ENCODE data around the gene RPAP2. TPM values are rescaled to one million over a fixed set of nuclear protein-coding genes. Genes with fewer than 3 reads are reported as not detected.
"Not testable (repeated sequence)": the region's sequence is repeated elsewhere in the genome, so short reads cannot be mapped to it uniquely, and the experiment has no call there.

RPAP2 gene
- 18.4 and 18.5 TPM in 2 replicates for polyA plus RNA-seq (2011; rRNA removed)
- polyA plus RNA-seq (2012; cell fraction: cytosol; rRNA removed), result 3.2 and 3.6 TPM in 2 replicates
- 1.2 and 2.5 TPM in 2 replicates for polyA plus RNA-seq (2012; cell fraction: nucleus; rRNA removed)
- polyA plus RNA-seq (2017; fragmentation: RNase III; extraction: RNeasy Plus Mini Kit Qiagen cat#74134 plus additional on column Dnase treatment), result 5.8 to 6.6 TPM (median 6.3 TPM) in 3 replicates
- polyA minus RNA-seq (2011; rRNA and poly(A)+ RNA removed), result 3.6 and 3.8 TPM in 2 replicates

DNA sequence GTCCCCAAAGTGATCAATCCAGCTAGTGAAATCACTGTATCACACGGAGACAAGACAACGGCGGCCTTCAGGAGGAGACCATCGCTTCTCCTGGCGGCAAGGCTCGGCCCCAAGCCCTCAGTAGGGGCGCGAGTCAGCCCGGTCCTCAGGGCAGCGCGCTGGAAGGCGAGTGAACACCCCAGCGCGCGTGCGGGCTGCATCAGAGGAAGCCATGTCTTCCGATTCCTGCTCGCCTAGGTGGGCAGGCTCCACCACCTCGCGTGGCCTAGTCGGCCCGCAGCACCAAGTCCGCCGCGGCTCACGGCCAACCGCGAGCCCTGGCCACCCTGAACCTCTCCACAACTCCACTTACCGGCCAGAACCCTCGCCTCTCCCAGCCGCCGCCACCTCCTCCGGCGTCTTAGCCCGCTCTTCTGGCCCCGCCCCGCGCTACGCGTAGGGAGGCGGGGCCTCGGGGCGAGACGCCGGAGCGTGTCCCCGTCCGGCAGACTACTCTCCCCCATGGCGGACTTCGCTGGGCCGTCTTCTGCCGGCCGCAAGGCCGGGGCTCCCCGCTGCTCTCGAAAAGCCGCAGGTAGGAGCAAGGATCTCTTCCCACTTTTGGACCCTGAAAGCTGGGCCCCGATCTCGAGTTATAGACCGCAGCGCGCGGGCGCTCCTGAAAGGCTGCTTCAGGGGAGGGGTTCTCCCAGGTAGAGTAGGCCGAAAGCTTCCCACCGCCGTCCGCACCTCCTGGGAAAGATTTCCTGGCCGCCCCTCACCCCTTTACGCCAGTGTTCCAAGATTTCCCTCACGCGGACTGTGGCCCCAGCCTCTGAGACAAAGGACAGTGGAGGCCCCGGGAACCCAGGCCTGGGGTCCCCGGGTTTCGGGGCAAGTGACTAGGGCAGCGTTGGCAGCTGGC, at the start of gene RPAP2, which contains the start of gene GLMN:
Gene RPAP2, plus strand, starts transcription at position 487 of the 904 bp plus-strand sequence. Its CDS starts 15 bp downstream, at position 502.
Gene GLMN, minus strand, starts transcription at position 415 of the 904 bp plus-strand sequence. CDS start 988 bp downstream, outside the sequence.
- ChIA-PET CTCF (interaction anchor here (0.6 to 2.7 kb wide), 4 partner anchors 8 to 786 kb away, joined by 3 to 9 read pairs (median 5); no protein-coding TSS in a partner anchor), POLR2A (interaction anchor here (0.9 kb wide), 1 partner anchor 533 kb away, joined by 3 read pairs; the partner anchor contains the start of gene RPL5)
- H3K4me1 ChIP-seq, result peaks cover 13% of the 10 kb centered on the region; the same call in 1 of the 3 replicates
- FAIRE-seq, result no peak
- H3K9me3 ChIP-seq, result no peaks in the 10 kb centered on the region
- 6% methylated on average over 9 of the region's 76 CpGs for WGBS (ENCODE audit: missing lambda C conversion rate)
- H3K4me3 ChIP-seq, result peak within 1 kb of the TSS; percentile 90
- peak within 1 kb of the TSS; percentile 96 to 99 for H3K27ac ChIP-seq
- H3K4me2 ChIP-seq, result peak within 1 kb of the TSS; percentile 70
- no peak for TF ChIP-seq SREBF2 (IDR thresholded peaks at IDR 0.05)
- TF ChIP-seq PHF8 (IDR thresholded peaks at IDR 0.05; ENCODE audit: borderline replicate concordance, low read depth), result peak; percentile 64
- peak; percentile 77; the same call in 1 of the 3 replicates for TF ChIP-seq BCL3 (IDR thresholded peaks at IDR 0.05)
- no peak for TF ChIP-seq POLR2AphosphoS2 (conservative IDR thresholded peaks at IDR 0.05; ENCODE audit: low read length)
- TF ChIP-seq, protein P1, sequence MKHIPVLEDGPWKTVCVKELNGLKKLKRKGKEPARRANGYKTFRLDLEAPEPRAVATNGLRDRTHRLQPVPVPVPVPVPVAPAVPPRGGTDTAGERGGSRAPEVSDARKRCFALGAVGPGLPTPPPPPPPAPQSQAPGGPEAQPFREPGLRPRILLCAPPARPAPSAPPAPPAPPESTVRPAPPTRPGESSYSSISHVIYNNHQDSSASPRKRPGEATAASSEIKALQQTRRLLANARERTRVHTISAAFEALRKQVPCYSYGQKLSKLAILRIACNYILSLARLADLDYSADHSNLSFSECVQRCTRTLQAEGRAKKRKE (CRISPR knock-in tag; IDR thresholded peaks at IDR 0.05; ENCODE audit: low read depth), result no peak
- TF ChIP-seq CTCF (IDR thresholded peaks at IDR 0.05), result 0 out of 3 replicates have a peak, but pooled peaks have one; percentile 5
- TF ChIP-seq JUNB (IDR thresholded peaks at IDR 0.05), result no peak
- TF ChIP-seq TFCP2L1 (CRISPR knock-in tag; IDR thresholded peaks at IDR 0.05), result no peak
- TF ChIP-seq E2F6 (IDR thresholded peaks at IDR 0.05; ENCODE audit: borderline replicate concordance, low read depth), result no peak
- TF ChIP-seq RCOR1 (IDR thresholded peaks at IDR 0.05; ENCODE audit: low read depth, low read length), result no peak
- TF ChIP-seq CHD4 (IDR thresholded peaks at IDR 0.05; ENCODE audit: borderline replicate concordance), result no peak
- no peak for TF ChIP-seq NFE2L2 (conservative IDR thresholded peaks at IDR 0.05; ENCODE audit: low read length)
- no peak for TF ChIP-seq ZC3H11A (IDR thresholded peaks at IDR 0.05)
- peak in 1 of 2 experiments; percentile 80; a peak in 3 of 5 replicates for TF ChIP-seq JUN (IDR thresholded peaks at IDR 0.05)
- TF ChIP-seq GATA3 (IDR thresholded peaks at IDR 0.05; ENCODE audit: borderline replicate concordance), result no peak
- TF ChIP-seq BHLHE40 (IDR thresholded peaks at IDR 0.05; ENCODE audit: low read depth, low read length), result no peak
- TF ChIP-seq RAD21 (conservative IDR thresholded peaks at IDR 0.05 in 1 of 2, IDR thresholded peaks at IDR 0.05 in 1 of 2), result no peak
- no peak for TF ChIP-seq NR3C1 (IDR thresholded peaks at IDR 0.05)
- no peak for TF ChIP-seq MAZ (IDR thresholded peaks at IDR 0.05; ENCODE audit: borderline replicate concordance, low read depth, low read length)
- no peak for TF ChIP-seq CBX8 (IDR thresholded peaks at IDR 0.05)
- peak; percentile 92 for TF ChIP-seq POLR2A (IDR thresholded peaks at IDR 0.05; ENCODE audit: low read length)
- TF ChIP-seq KDM1A (IDR thresholded peaks at IDR 0.05; ENCODE audit: low read depth), result no peak
- ATAC-seq, result peak; percentile 99
- peak; percentile 40 to 85 for DNase-seq (ENCODE audit: low read depth in 1 of 2, low spot score in 1 of 2)

- WGBS (ENCODE audit: missing lambda C conversion rate), result 63% methylated on average over 3 of the region's 3 CpGs
- DNase-seq (ENCODE audit: low read depth in 1 of 2, low spot score in 1 of 2); ATAC-seq; H3K27ac ChIP-seq; H3K4me2 ChIP-seq; H3K4me1 ChIP-seq; H3K4me3 ChIP-seq; FAIRE-seq; POLR2A ChIA-PET; H3K9me3 ChIP-seq: not testable (repeated sequence)
- CTCF ChIA-PET, result interaction anchor here (0.6 kb wide), 1 partner anchor 578 kb away, joined by 3 read pairs; no protein-coding TSS in a partner anchor
These were observed 44.1 kb upstream of the RPAP2 start for GRCh38 chr1:92254714-92255113.
